MM.1S (cell line): ENCODE results near the gene TIPIN.

Source experiments
- DNase-seq: peaks from one replicate; pipeline ENCODE4 v3.0.0-alpha.2; 2015
- H2AFZ ChIP-seq: fragments of 300-600 bp; sonication (generic); 2 replicates; pipeline ENCODE4 v1.6.0; 2016; ENCODE audit warnings: antibody characterized with exemption, low read length
- H3F3A ChIP-seq: fragments of 300-600 bp; sonication (generic); 2 replicates; pipeline ENCODE4 v1.6.1; 2016; ENCODE audit warnings: mild to moderate bottlenecking, antibody characterized with exemption, low read length, moderate library complexity, mixed read lengths; ENCODE audit not compliant: insufficient read depth
- H3K27ac ChIP-seq: fragments of 300-600 bp; sonication (generic); 2 replicates; pipeline ENCODE4 v1.5.1; 2016; ENCODE audit warnings: mild to moderate bottlenecking, low read length
- H3K27me3 ChIP-seq: fragments of 300-600 bp; sonication (generic); replicated peaks from 2 replicates; pipeline ENCODE4 v1.6.0; 2016; ENCODE audit warnings: low read length; ENCODE audit not compliant: insufficient read depth
- H3K36me3 ChIP-seq: fragments of 300-600 bp; sonication (generic); replicated peaks from 2 replicates; pipeline ENCODE4 v1.6.1; 2016; ENCODE audit warnings: mild to moderate bottlenecking, low read length, mixed read lengths; ENCODE audit not compliant: insufficient read depth
- H3K4me1 ChIP-seq: fragments of 300-600 bp; sonication (generic); 2 replicates; pipeline ENCODE4 v1.6.1; 2016; ENCODE audit warnings: low read length, mixed read lengths
- H3K4me2 ChIP-seq: fragments of 300-600 bp; sonication (generic); 2 replicates; pipeline ENCODE4 v1.6.0; 2016; ENCODE audit warnings: low read depth, low read length
- H3K4me3 ChIP-seq: fragments of 300-600 bp; sonication (generic); 2 replicates; pipeline ENCODE4 v1.5.1; 2016; ENCODE audit warnings: low read length, mixed read lengths
- H3K79me2 ChIP-seq: fragments of 300-600 bp; sonication (generic); 2 replicates; pipeline ENCODE4 v1.6.1; 2016; ENCODE audit warnings: mixed run types, low read length, mixed read lengths
- H3K9ac ChIP-seq: fragments of 300-600 bp; sonication (generic); 2 replicates; pipeline ENCODE4 v1.6.1; 2016; ENCODE audit warnings: low read length, mixed read lengths
- H3K9me2 ChIP-seq: fragments of 300-600 bp; sonication (generic); replicated peaks from 2 replicates; pipeline ENCODE4 v1.6.1; 2016; ENCODE audit warnings: mild to moderate bottlenecking, low read length, mixed read lengths; ENCODE audit not compliant: insufficient read depth
- H3K9me3 ChIP-seq: fragments of 300-600 bp; sonication (generic); replicated peaks from 2 replicates; pipeline ENCODE4 v1.6.1; 2016; ENCODE audit warnings: mild to moderate bottlenecking, low read length, mixed read lengths; ENCODE audit not compliant: insufficient read depth
- H4K20me1 ChIP-seq: fragments of 300-600 bp; sonication (generic); 2 replicates; pipeline ENCODE4 v1.6.1; 2016; ENCODE audit warnings: mild to moderate bottlenecking, low read length, moderate library complexity, mixed read lengths; ENCODE audit not compliant: insufficient read depth
- EZH2 ChIP-seq: fragments of 300-600 bp; sonication (generic); optimal IDR thresholded peaks from 2 replicates; pipeline ENCODE3; 2017; ENCODE audit warnings: low read depth, mild to moderate bottlenecking, antibody characterized with exemption, low read length, mixed read lengths
- EZH2phosphoT487 ChIP-seq: fragments of 300-600 bp; sonication (generic); IDR thresholded peaks from 2 replicates; pipeline ENCODE4 v1.6.1; 2018; ENCODE audit warnings: antibody characterized with exemption, low read length
- TF ChIP-seq, protein P1 (sequence below): fragments of 300-600 bp; sonication (generic); IDR thresholded peaks from 2 replicates; pipeline ENCODE4 v1.5.1; 2016; ENCODE audit warnings: antibody characterized with exemption, low read length, mixed read lengths

TIPIN gene

DNA sequence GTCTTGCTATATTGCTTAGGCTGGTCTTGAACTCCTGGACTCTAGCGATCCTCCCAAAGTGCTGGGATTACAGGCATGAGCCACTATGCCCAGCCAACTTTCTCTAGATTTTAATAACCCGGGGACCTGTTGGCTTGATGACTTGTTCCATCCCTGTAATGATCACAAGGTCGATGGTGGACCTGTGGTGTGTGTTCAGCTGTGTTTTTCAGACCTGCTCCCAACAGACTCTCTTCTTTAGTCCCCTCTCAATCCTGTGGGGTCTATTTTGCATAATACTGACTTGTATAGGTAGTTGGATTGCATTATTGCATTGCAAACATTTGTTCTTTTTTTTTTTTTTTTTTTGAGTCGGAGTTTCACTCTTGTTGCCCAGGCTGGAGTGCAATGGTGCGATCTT, 32.1 kb upstream of the TIPIN start:
- peak overlapping the region; percentile 69 for H3K4me2 ChIP-seq
- H3K9me2 ChIP-seq = no peaks in the 10 kb centered on the region
- H3F3A ChIP-seq = peaks cover 13% of the 10 kb centered on the region
- no peaks in the 10 kb centered on the region for H3K27me3 ChIP-seq
- no peaks in the 10 kb centered on the region for H3K36me3 ChIP-seq
- peak overlapping the region; percentile 75 for H3K4me3 ChIP-seq
- peaks cover 66% of the 10 kb centered on the region for H3K79me2 ChIP-seq
- H3K9ac ChIP-seq = peak overlapping the region; percentile 54; the same call in 1 of the 2 replicates
- no peak for TF ChIP-seq EZH2
- TF ChIP-seq EZH2phosphoT487 = no peak
- TF ChIP-seq, protein P1, sequence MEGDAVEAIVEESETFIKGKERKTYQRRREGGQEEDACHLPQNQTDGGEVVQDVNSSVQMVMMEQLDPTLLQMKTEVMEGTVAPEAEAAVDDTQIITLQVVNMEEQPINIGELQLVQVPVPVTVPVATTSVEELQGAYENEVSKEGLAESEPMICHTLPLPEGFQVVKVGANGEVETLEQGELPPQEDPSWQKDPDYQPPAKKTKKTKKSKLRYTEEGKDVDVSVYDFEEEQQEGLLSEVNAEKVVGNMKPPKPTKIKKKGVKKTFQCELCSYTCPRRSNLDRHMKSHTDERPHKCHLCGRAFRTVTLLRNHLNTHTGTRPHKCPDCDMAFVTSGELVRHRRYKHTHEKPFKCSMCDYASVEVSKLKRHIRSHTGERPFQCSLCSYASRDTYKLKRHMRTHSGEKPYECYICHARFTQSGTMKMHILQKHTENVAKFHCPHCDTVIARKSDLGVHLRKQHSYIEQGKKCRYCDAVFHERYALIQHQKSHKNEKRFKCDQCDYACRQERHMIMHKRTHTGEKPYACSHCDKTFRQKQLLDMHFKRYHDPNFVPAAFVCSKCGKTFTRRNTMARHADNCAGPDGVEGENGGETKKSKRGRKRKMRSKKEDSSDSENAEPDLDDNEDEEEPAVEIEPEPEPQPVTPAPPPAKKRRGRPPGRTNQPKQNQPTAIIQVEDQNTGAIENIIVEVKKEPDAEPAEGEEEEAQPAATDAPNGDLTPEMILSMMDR = no peak
- no peaks in the 10 kb centered on the region for H3K9me3 ChIP-seq
- H3K4me1 ChIP-seq = peaks cover 28% of the 10 kb centered on the region
- 0 out of 2 replicates have a peak, but pooled peaks cover 4% of the 10 kb centered on the region for H4K20me1 ChIP-seq
- DNase-seq = no peak
- no peak overlapping the region for H2AFZ ChIP-seq
- no peak overlapping the region for H3K27ac ChIP-seq

DNA sequence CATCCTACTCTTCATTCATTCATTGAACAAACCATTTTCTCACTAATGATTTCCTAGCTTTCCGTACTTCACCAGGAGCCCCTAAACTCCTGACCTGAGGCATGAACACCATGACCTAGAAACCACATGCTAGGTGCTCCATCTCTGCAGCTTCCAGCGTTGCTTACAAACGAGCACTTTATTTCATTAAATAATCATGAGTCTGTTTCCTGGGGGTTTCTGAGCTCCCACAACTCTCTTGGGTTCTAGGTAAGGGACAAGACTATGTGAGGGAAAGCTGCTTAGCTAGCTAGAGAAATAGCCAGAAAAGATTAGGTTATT, 31.5 kb upstream of the TIPIN start:
- H3K27me3 ChIP-seq = no peaks in the 10 kb centered on the region
- peak overlapping the region; percentile 55; the same call in 1 of the 2 replicates for H3K27ac ChIP-seq
- peak overlapping the region; percentile 69 for H3K4me2 ChIP-seq
- TF ChIP-seq, protein P1 = no peak
- TF ChIP-seq EZH2 (no peak), EZH2phosphoT487 (no peak)
- no peaks in the 10 kb centered on the region for H3K9me2 ChIP-seq
- H3K4me3 ChIP-seq = peak overlapping the region; percentile 75
- H3F3A ChIP-seq = peaks cover 13% of the 10 kb centered on the region
- no peaks in the 10 kb centered on the region for H3K36me3 ChIP-seq
- H3K4me1 ChIP-seq = peaks cover 28% of the 10 kb centered on the region
- H3K79me2 ChIP-seq = peaks cover 60% of the 10 kb centered on the region
- no peak for DNase-seq
- peak overlapping the region; percentile 54; the same call in 1 of the 2 replicates for H3K9ac ChIP-seq
- H4K20me1 ChIP-seq = 0 out of 2 replicates have a peak, but pooled peaks cover 4% of the 10 kb centered on the region
- peak overlapping the region; percentile 32; the same call in 1 of the 2 replicates for H2AFZ ChIP-seq
- H3K9me3 ChIP-seq = no peaks in the 10 kb centered on the region

DNA sequence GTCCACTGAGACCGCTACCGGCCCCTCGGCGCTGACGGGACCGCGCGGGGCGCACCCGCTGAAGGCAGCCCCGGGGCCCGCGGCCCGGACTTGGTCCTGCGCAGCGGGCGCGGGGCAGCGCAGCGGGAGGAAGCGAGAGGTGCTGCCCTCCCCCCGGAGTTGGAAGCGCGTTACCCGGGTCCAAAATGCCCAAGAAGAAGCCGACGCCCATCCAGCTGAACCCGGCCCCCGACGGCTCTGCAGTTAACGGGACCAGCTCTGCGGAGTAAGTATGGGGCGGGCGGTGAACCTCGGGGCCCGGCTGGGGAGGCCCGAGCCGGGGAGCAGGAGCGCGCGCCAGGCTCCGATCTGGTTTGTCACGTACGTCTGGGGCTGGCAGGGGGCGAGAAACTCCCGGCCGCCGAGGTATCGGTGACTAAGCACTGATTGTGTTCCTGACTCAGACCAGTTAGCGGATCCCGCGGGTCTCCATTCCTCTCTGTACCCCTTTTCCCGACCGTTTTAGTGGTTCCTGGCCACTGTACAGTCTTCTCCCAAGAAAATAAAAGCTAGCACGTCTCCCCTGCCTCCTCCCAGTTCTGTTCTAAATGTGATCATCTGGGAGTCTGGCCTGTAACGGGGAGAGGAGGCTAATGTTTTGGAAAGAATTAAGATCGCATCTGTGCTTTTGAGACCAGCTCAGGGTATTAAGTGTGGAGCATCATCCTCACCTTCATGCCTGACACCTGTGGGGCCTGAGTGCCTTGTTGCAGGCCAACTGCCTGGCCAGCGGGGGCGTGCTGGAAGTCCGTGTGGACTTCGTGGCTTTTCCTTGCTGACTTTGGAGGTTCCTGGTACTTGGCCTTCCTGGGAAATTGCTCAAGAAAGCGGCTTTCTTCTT, 30.9 kb upstream of the TIPIN start:
- Histone ChIP-seq H4K20me1 (0 out of 2 replicates have a peak, but pooled peaks cover 4% of the 10 kb centered on the region), H3K4me1 (peaks cover 28% of the 10 kb centered on the region)
- DNase-seq = peak; percentile 49

More for the DNA sequence above, 30.9 kb upstream of the TIPIN start:
- peak overlapping the region; percentile 32 for H2AFZ ChIP-seq
- H3K9me2 ChIP-seq = no peaks in the 10 kb centered on the region
- TF ChIP-seq EZH2phosphoT487 (no peak), EZH2 (no peak)
- TF ChIP-seq, protein P1 = peak; percentile 58
- peak overlapping the region; percentile 54 for H3K9ac ChIP-seq
- peak overlapping the region; percentile 75 for H3K4me3 ChIP-seq
- peaks cover 54% of the 10 kb centered on the region for H3K79me2 ChIP-seq
- H3K36me3 ChIP-seq = no peaks in the 10 kb centered on the region
- peaks cover 13% of the 10 kb centered on the region for H3F3A ChIP-seq
- H3K4me2 ChIP-seq = peak overlapping the region; percentile 69
- H3K27ac ChIP-seq = peak overlapping the region; percentile 55; the same call in 1 of the 2 replicates
- H3K9me3 ChIP-seq = no peaks in the 10 kb centered on the region
- H3K27me3 ChIP-seq = no peaks in the 10 kb centered on the region
